Uterus (tissue), 2 donors: ENCODE data around the gene COX10.

Source experiments
- POLR2A ChIP-seq, 2 donors: fragments of 450-650 bp; IDR thresholded peaks; one replicate each; pipeline ENCODE4 v1.6.1; 2016; ENCODE audit warnings: antibody characterized with exemption in 2 of 2, mild to moderate bottlenecking in 1 of 2, moderate library complexity in 1 of 2
- TF ChIP-seq, protein P1 (sequence below), 4 experiments: fragments of 200-600 bp in 2 of 4; fragments of 450-650 bp in 2 of 4; sonication (generic) in 2 of 4; IDR thresholded peaks; one replicate each; pipeline ENCODE4 v1.5.1; 2016 to 2019; ENCODE audit warnings: antibody characterized with exemption in 4 of 4, mild to moderate bottlenecking in 2 of 4, moderate library complexity in 1 of 4

DNA sequence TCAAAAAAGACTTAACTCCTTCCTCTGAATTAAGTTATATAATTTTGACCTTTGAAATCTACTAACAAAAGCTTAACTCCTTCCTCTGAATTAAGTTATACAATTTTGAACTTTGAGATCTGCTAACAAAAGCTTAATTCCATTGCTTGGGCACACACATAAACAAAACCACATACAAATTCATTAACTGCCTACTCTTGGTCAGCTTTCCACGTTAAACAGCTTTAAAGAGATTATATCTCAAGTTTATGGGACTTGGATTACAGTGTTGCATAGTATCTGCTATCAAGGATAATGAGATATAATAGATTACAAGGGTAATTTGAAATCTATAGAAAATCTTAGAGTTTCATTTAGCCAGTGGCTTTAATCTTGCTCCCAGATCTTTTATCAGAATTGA lies 23.5 kb downstream of the COX10 start:
- TF ChIP-seq, protein P1, sequence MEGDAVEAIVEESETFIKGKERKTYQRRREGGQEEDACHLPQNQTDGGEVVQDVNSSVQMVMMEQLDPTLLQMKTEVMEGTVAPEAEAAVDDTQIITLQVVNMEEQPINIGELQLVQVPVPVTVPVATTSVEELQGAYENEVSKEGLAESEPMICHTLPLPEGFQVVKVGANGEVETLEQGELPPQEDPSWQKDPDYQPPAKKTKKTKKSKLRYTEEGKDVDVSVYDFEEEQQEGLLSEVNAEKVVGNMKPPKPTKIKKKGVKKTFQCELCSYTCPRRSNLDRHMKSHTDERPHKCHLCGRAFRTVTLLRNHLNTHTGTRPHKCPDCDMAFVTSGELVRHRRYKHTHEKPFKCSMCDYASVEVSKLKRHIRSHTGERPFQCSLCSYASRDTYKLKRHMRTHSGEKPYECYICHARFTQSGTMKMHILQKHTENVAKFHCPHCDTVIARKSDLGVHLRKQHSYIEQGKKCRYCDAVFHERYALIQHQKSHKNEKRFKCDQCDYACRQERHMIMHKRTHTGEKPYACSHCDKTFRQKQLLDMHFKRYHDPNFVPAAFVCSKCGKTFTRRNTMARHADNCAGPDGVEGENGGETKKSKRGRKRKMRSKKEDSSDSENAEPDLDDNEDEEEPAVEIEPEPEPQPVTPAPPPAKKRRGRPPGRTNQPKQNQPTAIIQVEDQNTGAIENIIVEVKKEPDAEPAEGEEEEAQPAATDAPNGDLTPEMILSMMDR (IDR thresholded peaks at IDR 0.05) = no peak
- TF ChIP-seq POLR2A (IDR thresholded peaks at IDR 0.05) = no peak
